Mesenchymal stem cell (in vitro differentiated cells and primary cell): ENCODE results near the gene ACER3.

ENCODE experiments used
- DNase-seq: peaks from one replicate; pipeline ENCODE4 v3.0.0-alpha.2; 2013
- H2AFZ ChIP-seq: one replicate; pipeline ENCODE4 v1.6.1; 2013; ENCODE audit warnings: low read depth, mild to moderate bottlenecking, control low read depth, inconsistent platforms, low read length, moderate library complexity
- H2AK5ac ChIP-seq: 2 replicates; pipeline ENCODE4 v1.6.1; 2013; ENCODE audit warnings: low read length, moderate library complexity, mild to moderate bottlenecking, inconsistent platforms; ENCODE audit not compliant: severe bottlenecking
- H2BK120ac ChIP-seq: one replicate; pipeline ENCODE4 v1.6.1; 2013; ENCODE audit warnings: low read depth, mild to moderate bottlenecking, inconsistent platforms, low read length, moderate library complexity
- H2BK12ac ChIP-seq, 2 experiments: one replicate each; pipeline ENCODE4 v1.6.1; 2013; ENCODE audit warnings: inconsistent platforms in 2 of 2, low read length in 2 of 2, mild to moderate bottlenecking in 2 of 2, moderate library complexity in 2 of 2, control low read depth in 1 of 2
- H2BK15ac ChIP-seq: one replicate; pipeline ENCODE4 v1.6.1; 2013; ENCODE audit warnings: mild to moderate bottlenecking, low read depth, inconsistent platforms; ENCODE audit not compliant: poor library complexity, severe bottlenecking
- H2BK5ac ChIP-seq: 2 replicates; pipeline ENCODE4 v1.6.1; 2013; ENCODE audit warnings: low read depth, mild to moderate bottlenecking, low read length, control low read depth, inconsistent platforms; ENCODE audit not compliant: poor library complexity, severe bottlenecking
- H3K14ac ChIP-seq, 2 experiments: one replicate each; pipeline ENCODE4 v1.6.1; 2013; ENCODE audit warnings: inconsistent platforms in 2 of 2, low read length in 2 of 2, control low read depth in 1 of 2, mild to moderate bottlenecking in 1 of 2, moderate library complexity in 1 of 2
- H3K18ac ChIP-seq, 2 experiments: one replicate each; pipeline ENCODE4 v1.6.1; 2013; ENCODE audit warnings: inconsistent platforms in 2 of 2, low read length in 2 of 2, control low read depth in 1 of 2, low read depth in 1 of 2, mild to moderate bottlenecking in 1 of 2
- H3K23ac ChIP-seq, 2 experiments: one replicate each; pipeline ENCODE4 v1.6.1; 2013; ENCODE audit warnings: inconsistent platforms in 2 of 2, low read length in 2 of 2, mild to moderate bottlenecking in 2 of 2, moderate library complexity in 2 of 2, control low read depth in 1 of 2
- H3K27ac ChIP-seq: 2 replicates; pipeline ENCODE4 v1.5.1; 2013; ENCODE audit warnings: mild to moderate bottlenecking, moderate library complexity, low read length, control low read depth, inconsistent platforms; ENCODE audit not compliant: poor library complexity, severe bottlenecking
- H3K27me3 ChIP-seq, 2 experiments: 2 replicates each; pipeline versions ENCODE4 v1.6.1 to v1.7.0; 2013; ENCODE audit warnings: low read length in 2 of 2, mild to moderate bottlenecking in 2 of 2, moderate library complexity in 2 of 2, control low read depth in 1 of 2, inconsistent platforms in 1 of 2; ENCODE audit not compliant: control insufficient read depth in 1 of 2, insufficient read depth in 1 of 2
- H3K36me3 ChIP-seq, 2 experiments: 2 replicates each; pipeline versions ENCODE4 v1.6.1 to v1.7.0; 2013; ENCODE audit warnings: low read length in 2 of 2, control low read depth in 1 of 2, inconsistent platforms in 1 of 2, low read depth in 1 of 2, mild to moderate bottlenecking in 1 of 2; ENCODE audit not compliant: insufficient read depth in 2 of 2, control insufficient read depth in 1 of 2
- H3K4ac ChIP-seq, 2 experiments: one replicate each; pipeline ENCODE4 v1.6.1; 2013; ENCODE audit warnings: inconsistent platforms in 2 of 2, low read length in 2 of 2, mild to moderate bottlenecking in 2 of 2, moderate library complexity in 2 of 2, control low read depth in 1 of 2, low read depth in 1 of 2
- H3K4me1 ChIP-seq: 2 replicates; pipeline ENCODE4 v1.6.1; 2013; ENCODE audit warnings: low read depth, low read length, control low read depth; ENCODE audit not compliant: control insufficient read depth, insufficient read depth
- H3K4me2 ChIP-seq: 2 replicates; pipeline ENCODE4 v1.6.1; 2013; ENCODE audit warnings: low read length, mild to moderate bottlenecking, inconsistent platforms; ENCODE audit not compliant: poor library complexity, severe bottlenecking
- H3K4me3 ChIP-seq, 2 experiments: 2 replicates each; pipeline versions ENCODE4 v1.5.1 to v1.7.0; 2013; ENCODE audit warnings: low read length in 2 of 2, mild to moderate bottlenecking in 2 of 2, control low read depth in 1 of 2, low read depth in 1 of 2; ENCODE audit not compliant: insufficient read depth in 1 of 2
- H3K79me1 ChIP-seq: replicated peaks from 2 replicates; pipeline ENCODE4 v1.6.1; 2013; ENCODE audit warnings: mild to moderate bottlenecking, control low read depth, low read length, inconsistent platforms; ENCODE audit not compliant: poor library complexity, severe bottlenecking
- H3K9ac ChIP-seq: 2 replicates; pipeline ENCODE4 v1.7.0; 2013; ENCODE audit warnings: mild to moderate bottlenecking, low read length, moderate library complexity
- H3K9me3 ChIP-seq: 2 replicates; pipeline ENCODE4 v1.7.0; 2013; ENCODE audit warnings: mild to moderate bottlenecking, low read length; ENCODE audit not compliant: control insufficient read depth
- H4K8ac ChIP-seq: one replicate; pipeline ENCODE4 v1.6.1; 2013; ENCODE audit warnings: inconsistent platforms, mild to moderate bottlenecking, low read length, moderate library complexity
- H4K91ac ChIP-seq: one replicate; pipeline ENCODE4 v1.6.1; 2013; ENCODE audit warnings: mild to moderate bottlenecking, low read length, inconsistent platforms
- WGBS: methylation state at CpG from one replicate; pipeline ENCODE4 v1.1.7; 2013; ENCODE audit warnings: mixed read lengths; 5-methylcytosine and 5-hydroxymethylcytosine counted together

ACER3 gene

GRCh38 chr11:76999597-76999996, 138.9 kb downstream of the ACER3 start:
- H3K4me2 ChIP-seq, result no peak overlapping the region
- H3K27me3 ChIP-seq, result no peaks in the 10 kb centered on the region
- no peak overlapping the region for H3K27ac ChIP-seq
- H3K79me1 ChIP-seq, result no peaks in the 10 kb centered on the region
- no peak overlapping the region for H2BK5ac ChIP-seq
- no peak overlapping the region for H2BK120ac ChIP-seq
- H3K9ac ChIP-seq, result no peak overlapping the region
- no peak overlapping the region for H2AFZ ChIP-seq
- H4K91ac ChIP-seq, result no peak overlapping the region
- no peaks in the 10 kb centered on the region for H3K9me3 ChIP-seq
- no peak overlapping the region for H4K8ac ChIP-seq
- H3K36me3 ChIP-seq, result peaks cover 0 to 3% of the 10 kb centered on the region in 2 experiments
- no peak overlapping the region for H2BK12ac ChIP-seq
- no peak overlapping the region for H3K18ac ChIP-seq
- H2BK15ac ChIP-seq, result no peak overlapping the region
- no peak for DNase-seq
- no CpG with 5 or more reads among the region's 1 CpG for WGBS
- H3K4ac ChIP-seq, result no peak overlapping the region
- H3K14ac ChIP-seq, result no peak overlapping the region
- no peaks in the 10 kb centered on the region for H3K4me1 ChIP-seq
- H3K23ac ChIP-seq, result no peak overlapping the region
- no peak overlapping the region for H2AK5ac ChIP-seq
- no peak overlapping the region for H3K4me3 ChIP-seq

GRCh38 chr11:77001613-77002012, 140.9 kb downstream of the ACER3 start:
- no peak overlapping the region for H3K4me2 ChIP-seq
- H2BK5ac ChIP-seq, result no peak overlapping the region
- H3K4ac ChIP-seq, result no peak overlapping the region
- no peak overlapping the region for H3K18ac ChIP-seq
- H2BK15ac ChIP-seq, result no peak overlapping the region
- H3K36me3 ChIP-seq, result peaks cover 0 to 3% of the 10 kb centered on the region in 2 experiments
- no peaks in the 10 kb centered on the region for H3K79me1 ChIP-seq
- no peaks in the 10 kb centered on the region for H3K9me3 ChIP-seq
- WGBS, result no CpG with 5 or more reads among the region's 1 CpG
- no peak overlapping the region for H3K4me3 ChIP-seq
- DNase-seq, result no peak
- no peak overlapping the region for H4K91ac ChIP-seq
- no peaks in the 10 kb centered on the region for H3K27me3 ChIP-seq
- H3K9ac ChIP-seq, result no peak overlapping the region
- no peak overlapping the region for H3K23ac ChIP-seq
- H2AFZ ChIP-seq, result no peak overlapping the region
- no peak overlapping the region for H2BK120ac ChIP-seq
- no peak overlapping the region for H2BK12ac ChIP-seq
- H2AK5ac ChIP-seq, result no peak overlapping the region
- no peak overlapping the region for H3K27ac ChIP-seq
- H3K4me1 ChIP-seq, result no peaks in the 10 kb centered on the region
- H3K14ac ChIP-seq, result no peak overlapping the region
- H4K8ac ChIP-seq, result no peak overlapping the region

- no peak overlapping the region for H2BK15ac ChIP-seq
- H3K9me3 ChIP-seq, result no peaks in the 10 kb centered on the region
- H3K14ac ChIP-seq, result no peak overlapping the region
These were observed 142.1 kb downstream of the ACER3 start for GRCh38 chr11:77002776-77003175.

GRCh38 chr11:77003963-77004362, 143.2 kb downstream of the ACER3 start:
- no peaks in the 10 kb centered on the region for H3K27me3 ChIP-seq
- H2AK5ac ChIP-seq, result no peak overlapping the region
- DNase-seq, result no peak
- no peak overlapping the region for H2BK120ac ChIP-seq
- H3K23ac ChIP-seq, result no peak overlapping the region
- H3K36me3 ChIP-seq, result peaks cover under 1 to 9% of the 10 kb centered on the region in 2 experiments
- H3K4me2 ChIP-seq, result no peak overlapping the region
- no peak overlapping the region for H4K91ac ChIP-seq
- no peak overlapping the region for H3K9ac ChIP-seq
- no peaks in the 10 kb centered on the region for H3K9me3 ChIP-seq
- H3K4ac ChIP-seq, result no peak overlapping the region
- no peak overlapping the region for H3K4me3 ChIP-seq
- H3K4me1 ChIP-seq, result no peaks in the 10 kb centered on the region
- H3K27ac ChIP-seq, result no peak overlapping the region
- H2BK5ac ChIP-seq, result no peak overlapping the region
- 86% methylated on average over 2 of the region's 2 CpGs for WGBS
- H3K14ac ChIP-seq, result no peak overlapping the region
- H4K8ac ChIP-seq, result no peak overlapping the region
- no peak overlapping the region for H2BK12ac ChIP-seq
- no peak overlapping the region for H2AFZ ChIP-seq
- H3K79me1 ChIP-seq, result peaks cover 2% of the 10 kb centered on the region
- H3K18ac ChIP-seq, result no peak overlapping the region
- no peak overlapping the region for H2BK15ac ChIP-seq

More at GRCh38 chr11:77002776-77003175, 142.1 kb downstream of the ACER3 start:
- Histone ChIP-seq H3K27me3 (no peaks in the 10 kb centered on the region), H2BK12ac (no peak overlapping the region), H3K27ac (no peak overlapping the region), H3K4me1 (no peaks in the 10 kb centered on the region), H4K8ac (no peak overlapping the region), H3K36me3 (peaks cover 0 to 7% of the 10 kb centered on the region in 2 experiments), H4K91ac (no peak overlapping the region), H2AK5ac (no peak overlapping the region), H3K23ac (no peak overlapping the region), H3K4me3 (no peak overlapping the region), H3K4ac (no peak overlapping the region), H2BK5ac (no peak overlapping the region), H2BK120ac (no peak overlapping the region), H3K79me1 (peaks cover 2% of the 10 kb centered on the region), H3K4me2 (no peak overlapping the region), H2AFZ (no peak overlapping the region), H3K9ac (no peak overlapping the region), H3K18ac (no peak overlapping the region)
- WGBS, result 93% methylated on average over 2 of the region's 2 CpGs
- DNase-seq, result no peak
